Small intestine (tissue), 7 donors: ENCODE data around the gene MAP4K1. TPM values are rescaled to one million over a fixed set of nuclear protein-coding genes. Genes with fewer than 3 reads are reported as not detected.

Source experiments
- DNase-seq, 2 donors: peaks; one replicate each; pipeline versions ENCODE4 v3.0.0 to v3.0.0-alpha.2; 2013
- FAIRE-seq: peaks from 2 replicates; lab custom pipeline; 2012; peaks lifted over from hg19 to GRCh38; lab: Jason Lieb, UNC
- H3K27ac ChIP-seq, 3 donors: one replicate each; pipeline ENCODE4 v1.5.1; 2013; ENCODE audit warnings: low read length in 2 of 3, mild to moderate bottlenecking in 2 of 3, control low read depth in 1 of 3, inconsistent platforms in 1 of 3, low read depth in 1 of 3, moderate library complexity in 1 of 3
- H3K27me3 ChIP-seq, 3 donors: one replicate each; pipeline ENCODE4 v1.6.1; 2013; ENCODE audit warnings: low read length in 3 of 3, inconsistent platforms in 1 of 3; ENCODE audit not compliant: control insufficient read depth in 3 of 3, insufficient read depth in 3 of 3
- H3K36me3 ChIP-seq, 3 donors: one replicate each; pipeline ENCODE4 v1.6.1; 2013; ENCODE audit warnings: low read length in 3 of 3, inconsistent platforms in 1 of 3, low read depth in 1 of 3, mild to moderate bottlenecking in 1 of 3, moderate library complexity in 1 of 3; ENCODE audit not compliant: control insufficient read depth in 3 of 3, insufficient read depth in 2 of 3
- H3K4me1 ChIP-seq, 3 donors: one replicate each; pipeline ENCODE4 v1.6.1; 2013; ENCODE audit warnings: low read length in 2 of 3, inconsistent platforms in 1 of 3, low read depth in 1 of 3, mild to moderate bottlenecking in 1 of 3, moderate library complexity in 1 of 3; ENCODE audit not compliant: control insufficient read depth in 3 of 3, insufficient read depth in 2 of 3
- H3K4me3 ChIP-seq, 3 donors: one replicate each; pipeline ENCODE4 v1.5.1; 2013; ENCODE audit warnings: low read length in 3 of 3, control low read depth in 1 of 3, inconsistent platforms in 1 of 3, low read depth in 1 of 3, mild to moderate bottlenecking in 1 of 3, moderate library complexity in 1 of 3
- H3K9me3 ChIP-seq, 2 donors: one replicate each; pipeline ENCODE4 v1.6.1; 2013; ENCODE audit warnings: low read depth in 1 of 2, low read length in 1 of 2; ENCODE audit not compliant: control insufficient read depth in 2 of 2, insufficient read depth in 1 of 2
- WGBS, 3 donors: extraction: QIAGEN DNeasy Blood & Tissue Kit; methylation state at CpG; one replicate each; pipeline ENCODE4 v1.1.7; 2013; 5-methylcytosine and 5-hydroxymethylcytosine counted together
- polyA plus RNA-seq, 4 donors: library from polyadenylated mRNA; stranded (reverse) in 3 of 4; unstranded in 1 of 4; fragments of 200-250 nt in 3 of 4; fragments of 120-200 nt in 1 of 4; gene quantifications; one replicate each; pipeline versions ENCODE4 v1.2.1 to v1.2.3, GENCODE V29; 2013
- donor health status: healthy with polysubstance abuse.
- donor health status: control.
- donor health status: control.
- donor health status: Bipolar disorder and iron deficiency.
- donor health status: healthy.

MAP4K1 gene
- polyA plus RNA-seq, 4 donors = 0.45 to 10.8 (median 3.4) TPM

- no peak for FAIRE-seq
- H3K36me3 ChIP-seq = peaks cover 0 to 83% (median 0%) of the 10 kb centered on the region in 3 donors
- H3K4me1 ChIP-seq = peaks cover 38 to 95% (median 61%) of the 10 kb centered on the region in 3 donors
- H3K27me3 ChIP-seq = no peaks in the 10 kb centered on the region
- peak overlapping the region in 1 of 3 donors; percentile 7 for H3K4me3 ChIP-seq
- 86 to 92% (median 91%) methylated on average over 22 of the region's 22 CpGs for WGBS, 3 donors
- H3K9me3 ChIP-seq = no peaks in the 10 kb centered on the region
- peak in 1 of 2 donors; percentile 76 for DNase-seq
- peak overlapping the region in 2 of 3 donors; percentile 88 to 93 for H3K27ac ChIP-seq
Measured at GRCh38 chr19:38663156-38663651, 45.5 kb upstream of the MAP4K1 start.

- FAIRE-seq = no peak
- 53 to 71% (median 68%) methylated on average over 7 of the region's 7 CpGs for WGBS, 3 donors
- DNase-seq = peak in 1 of 2 donors; percentile 40
- Histone ChIP-seq H3K4me1 (peaks cover 34 to 95% (median 62%) of the 10 kb centered on the region in 3 donors), H3K27ac (peak overlapping the region; percentile 9 to 88 (median 49)), H3K4me3 (no peak overlapping the region), H3K36me3 (peaks cover 0 to 82% (median under 1%) of the 10 kb centered on the region in 3 donors), H3K27me3 (no peaks in the 10 kb centered on the region), H3K9me3 (no peaks in the 10 kb centered on the region)
Measured at GRCh38 chr19:38662537-38663155, 44.9 kb upstream of the MAP4K1 start.

- H3K36me3 ChIP-seq = peaks cover 0 to 83% (median 2%) of the 10 kb centered on the region in 3 donors
- peak; percentile 83 to 85 for DNase-seq
- no peaks in the 10 kb centered on the region for H3K9me3 ChIP-seq
- 7 to 26% (median 12%) methylated on average over 1 of the region's 1 CpG for whole genome bisulfite sequencing, 3 donors
- peak overlapping the region; percentile 9 to 88 (median 36) for H3K27ac ChIP-seq
- peak overlapping the region in 1 of 3 donors; percentile 4 for H3K4me3 ChIP-seq
- no peak for FAIRE-seq
- peaks cover 33 to 94% (median 61%) of the 10 kb centered on the region in 3 donors for H3K4me1 ChIP-seq
- no peaks in the 10 kb centered on the region for H3K27me3 ChIP-seq
Measured at GRCh38 chr19:38661996-38662395, 44.2 kb upstream of the MAP4K1 start.

- Histone ChIP-seq H3K36me3 (peaks cover 0 to 82% (median 5%) of the 10 kb centered on the region in 3 donors), H3K9me3 (no peaks in the 10 kb centered on the region), H3K4me1 (peaks cover 29 to 94% (median 54%) of the 10 kb centered on the region in 3 donors), H3K27me3 (no peaks in the 10 kb centered on the region), H3K4me3 (no peak overlapping the region), H3K27ac (peak overlapping the region; percentile 60 to 81 (median 73))
- no peak for FAIRE-seq
- peak; percentile 59 to 62 for DNase-seq
- 15 to 56% (median 30%) methylated on average over 7 of the region's 7 CpGs for WGBS, 3 donors
Measured at GRCh38 chr19:38661136-38661535, 43.4 kb upstream of the MAP4K1 start.

GRCh38 chr19:38660724-38661123 is 43.0 kb upstream of the MAP4K1 start:
- DNase-seq = no peak
- Histone ChIP-seq H3K9me3 (no peaks in the 10 kb centered on the region), H3K4me3 (no peak overlapping the region), H3K27ac (peak overlapping the region; percentile 60 to 81 (median 73)), H3K36me3 (peaks cover 0 to 81% (median 5%) of the 10 kb centered on the region in 3 donors), H3K4me1 (peaks cover 25 to 94% (median 55%) of the 10 kb centered on the region in 3 donors), H3K27me3 (no peaks in the 10 kb centered on the region)
- no peak for FAIRE-seq
- WGBS, 3 donors = 28 to 64% (median 44%) methylated on average over 9 of the region's 9 CpGs

- peak overlapping the region; percentile 34 to 91 (median 75) for H3K27ac ChIP-seq
- FAIRE-seq (no peak), DNase-seq (peak; percentile 78 to 91)
- 20 to 38% (median 26%) methylated on average over 15 of the region's 15 CpGs for WGBS, 3 donors
- peaks cover 15 to 94% (median 47%) of the 10 kb centered on the region in 3 donors for H3K4me1 ChIP-seq
- H3K36me3 ChIP-seq = peaks cover 0 to 73% (median 5%) of the 10 kb centered on the region in 3 donors
- no peaks in the 10 kb centered on the region for H3K9me3 ChIP-seq
- H3K4me3 ChIP-seq = no peak overlapping the region
- H3K27me3 ChIP-seq = no peaks in the 10 kb centered on the region
Measured at GRCh38 chr19:38658462-38659306, 40.9 kb upstream of the MAP4K1 start.

- Histone ChIP-seq H3K27me3 (no peaks in the 10 kb centered on the region), H3K4me1 (peaks cover 15 to 91% (median 44%) of the 10 kb centered on the region in 3 donors)
- 48 to 58% (median 51%) methylated on average over 8 of the region's 8 CpGs for WGBS, 3 donors
Measured at GRCh38 chr19:38657633-38658222, 40.0 kb upstream of the MAP4K1 start.

More at GRCh38 chr19:38657633-38658222, 40.0 kb upstream of the MAP4K1 start:
- Histone ChIP-seq H3K36me3 (peaks cover 0 to 63% (median 5%) of the 10 kb centered on the region in 3 donors), H3K27ac (peak overlapping the region; percentile 42 to 77 (median 75)), H3K4me3 (no peak overlapping the region), H3K9me3 (no peaks in the 10 kb centered on the region)
- no peak for FAIRE-seq
- DNase-seq = peak in 1 of 2 donors; percentile 50
